ENCODE results near the gene VAV2.
A peak's percentile ranks its signal among the peaks of the same experiment; 100 is the strongest.

VAV2 gene

GRCh38 chr9:133735931-133736330 is 256.2 kb downstream of the VAV2 start:
- DNase-seq, result no peak

- DNase-seq, result no peak
Measured at GRCh38 chr9:133735415-133735775, 256.7 kb downstream of the VAV2 start.

DNA sequence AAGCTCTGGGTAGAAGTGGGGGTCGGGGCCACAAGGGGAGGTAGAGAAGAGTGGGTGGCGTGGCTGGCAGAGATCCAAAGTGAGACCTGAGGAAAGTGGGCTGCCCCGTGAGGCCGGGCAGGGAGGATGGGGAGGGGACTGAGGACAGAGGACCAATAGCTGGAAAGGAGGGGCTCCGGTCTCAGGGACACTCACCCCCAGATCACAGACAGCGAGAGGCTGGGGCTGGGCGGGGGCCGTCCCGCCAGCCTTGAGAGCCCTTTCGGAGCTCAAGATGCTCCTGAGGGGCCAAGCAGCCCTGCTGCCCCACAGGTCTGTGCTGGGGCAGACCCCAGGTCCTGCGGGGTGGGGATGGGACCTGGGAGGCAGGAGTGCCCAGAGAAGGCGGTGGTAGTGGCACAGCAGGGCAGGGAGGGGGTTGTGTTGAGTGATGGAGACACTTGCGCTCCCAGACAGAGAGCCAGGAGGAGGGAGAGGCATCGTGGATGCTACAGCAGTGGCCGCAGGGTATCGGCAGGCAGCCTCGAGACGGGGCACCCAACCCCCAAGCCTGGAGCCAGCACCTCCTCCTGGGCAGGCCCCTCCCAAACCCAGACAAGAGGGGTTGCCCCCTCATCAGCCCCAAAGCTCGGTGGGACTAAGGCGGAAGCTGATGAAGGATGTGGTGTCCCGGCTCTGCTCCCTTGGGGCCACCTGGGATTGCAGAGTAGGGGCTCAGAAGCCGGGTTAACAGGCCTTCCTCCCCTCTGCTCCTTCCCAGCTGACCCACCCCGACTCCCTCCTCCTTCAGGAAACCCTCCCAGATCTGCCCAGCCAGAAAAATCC is 257.3 kb downstream of the VAV2 start:
- no peak for DNase-seq

DNA sequence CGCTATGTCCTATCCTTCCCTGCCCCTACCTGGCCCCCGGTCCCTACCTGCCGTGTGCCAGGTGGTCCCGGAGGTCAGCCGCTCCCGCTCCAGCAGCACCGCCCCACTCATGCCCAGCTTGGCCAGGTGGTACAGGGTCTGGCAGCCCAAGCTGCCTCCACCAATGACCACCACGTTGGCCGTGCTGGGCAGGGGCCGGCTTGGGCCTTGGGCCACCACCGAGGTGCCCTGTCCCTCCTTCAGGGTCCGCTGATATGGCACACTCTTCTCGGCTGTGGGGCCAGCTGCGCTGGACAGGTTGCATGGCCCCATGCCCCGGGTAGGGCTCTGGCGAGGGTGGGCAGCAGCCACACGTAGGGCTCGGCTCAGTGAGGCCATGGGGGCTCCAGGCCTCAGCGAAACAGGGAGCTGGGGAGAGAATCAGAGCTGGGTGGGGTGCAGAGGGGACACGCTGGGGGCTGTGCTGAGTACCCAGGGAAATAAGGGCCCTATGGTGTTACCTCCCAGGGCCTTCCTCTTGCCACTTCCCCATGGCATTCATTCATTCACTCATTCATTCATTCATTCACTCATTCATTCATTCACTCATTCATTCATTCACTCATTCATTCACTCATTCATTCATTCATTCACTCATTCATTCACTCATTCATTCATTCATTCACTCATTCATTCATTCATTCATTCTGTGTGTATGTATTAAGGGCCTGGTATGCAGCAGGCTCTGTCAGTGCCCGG is 258.2 kb downstream of the VAV2 start:
- no peak for DNase-seq

DNA sequence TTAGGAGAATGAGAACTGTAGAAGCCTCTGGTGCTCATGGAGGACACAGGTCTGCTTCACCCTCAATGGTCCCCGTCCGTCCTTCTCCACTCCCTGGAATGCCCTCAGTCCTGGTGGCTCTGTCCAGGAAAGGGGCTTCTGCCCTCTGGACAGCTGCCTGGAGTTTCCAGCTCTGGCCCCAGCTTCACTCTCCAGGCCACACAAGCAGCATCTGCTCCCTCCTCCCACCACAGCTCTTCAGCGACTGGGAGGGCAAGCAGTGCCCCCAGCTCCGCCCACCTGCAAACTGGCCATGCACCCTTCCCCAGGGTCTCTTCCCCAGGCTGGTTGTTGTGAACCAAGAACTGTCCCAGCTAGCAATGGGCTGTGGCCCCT is 258.7 kb downstream of the VAV2 start:
- DNase-seq, result no peak

DNA sequence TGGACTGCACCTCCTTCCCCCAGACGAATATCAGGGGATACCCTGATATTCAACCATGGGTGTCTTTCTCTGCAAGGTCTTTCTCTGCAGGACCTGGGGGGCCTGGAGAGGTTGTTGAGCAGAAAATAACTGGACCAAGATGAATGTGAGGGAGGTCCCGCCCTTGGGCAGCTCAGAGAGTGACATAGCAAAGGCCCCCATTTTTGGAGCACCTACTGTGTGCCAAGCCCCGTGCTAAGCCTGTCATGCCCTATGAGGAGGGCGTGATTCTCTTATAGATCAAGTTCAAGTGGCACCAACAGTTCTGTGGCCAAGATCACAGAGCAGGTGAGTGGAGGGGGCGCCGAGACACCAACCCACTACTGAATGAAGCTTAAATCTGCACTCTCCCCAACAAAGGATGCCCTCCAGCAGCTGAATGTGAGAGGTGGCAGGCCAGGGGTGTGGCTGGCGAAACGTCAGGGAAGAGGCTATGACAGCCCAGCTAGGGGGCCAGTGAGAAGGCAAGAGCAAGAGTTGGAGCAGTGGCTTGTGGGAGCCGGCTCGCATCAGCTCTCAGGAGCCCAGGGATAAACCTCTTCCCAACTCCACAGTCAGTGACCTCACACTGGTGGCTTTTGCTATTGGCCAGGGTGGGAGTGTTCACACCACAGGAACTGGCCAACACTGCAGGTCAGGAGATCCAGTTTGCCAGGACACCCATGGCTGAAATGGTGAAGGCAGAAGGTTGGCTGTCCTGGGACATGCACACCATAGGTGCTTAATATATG is 259.3 kb downstream of the VAV2 start:
- no peak for DNase-seq

GRCh38 chr9:133731876-133732638 is 260.1 kb downstream of the VAV2 start:
- DNase-seq, result no peak

- DNase-seq, result no peak
Measured at GRCh38 chr9:133730994-133731715, 261.0 kb downstream of the VAV2 start.

DNA sequence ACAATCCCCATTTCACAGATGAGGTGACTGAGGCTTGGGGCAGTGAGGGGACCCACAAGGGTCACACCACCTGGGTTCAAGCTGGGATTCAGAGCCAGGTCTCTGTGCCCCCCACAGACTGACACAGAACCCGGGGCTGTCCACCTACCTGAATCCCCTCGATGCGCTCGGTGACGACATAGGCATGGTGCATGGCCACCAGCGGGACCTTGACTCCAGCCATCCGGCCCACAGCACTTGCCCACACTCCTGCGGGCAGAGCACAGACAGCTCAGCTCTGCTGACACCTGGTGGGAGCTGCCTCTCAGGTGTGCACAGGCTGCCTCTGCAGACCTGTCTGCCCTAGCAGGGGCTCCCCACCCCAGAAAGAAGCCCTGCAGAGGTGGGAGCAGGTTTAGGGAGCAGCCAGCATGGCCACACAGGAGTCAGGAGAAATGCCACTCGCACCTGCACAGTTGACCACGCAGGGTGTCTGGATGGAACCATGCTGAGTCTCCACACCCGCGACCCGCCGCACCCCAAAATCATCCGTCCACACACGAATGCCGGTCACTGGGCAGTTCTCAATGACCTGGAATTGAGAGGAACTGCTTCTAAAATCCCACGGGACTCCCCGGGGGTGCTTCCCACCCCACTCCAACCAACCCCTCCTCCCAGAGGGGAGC is 262.4 kb downstream of the VAV2 start:
- DNase-seq, result no peak

GRCh38 chr9:133728856-133729616 is 263.1 kb downstream of the VAV2 start:
- no peak for DNase-seq

GRCh38 chr9:133727876-133728441 is 264.2 kb downstream of the VAV2 start:
- no peak for DNase-seq

- DNase-seq, result no peak
Measured at GRCh38 chr9:133727277-133727875, 264.7 kb downstream of the VAV2 start.

DNA sequence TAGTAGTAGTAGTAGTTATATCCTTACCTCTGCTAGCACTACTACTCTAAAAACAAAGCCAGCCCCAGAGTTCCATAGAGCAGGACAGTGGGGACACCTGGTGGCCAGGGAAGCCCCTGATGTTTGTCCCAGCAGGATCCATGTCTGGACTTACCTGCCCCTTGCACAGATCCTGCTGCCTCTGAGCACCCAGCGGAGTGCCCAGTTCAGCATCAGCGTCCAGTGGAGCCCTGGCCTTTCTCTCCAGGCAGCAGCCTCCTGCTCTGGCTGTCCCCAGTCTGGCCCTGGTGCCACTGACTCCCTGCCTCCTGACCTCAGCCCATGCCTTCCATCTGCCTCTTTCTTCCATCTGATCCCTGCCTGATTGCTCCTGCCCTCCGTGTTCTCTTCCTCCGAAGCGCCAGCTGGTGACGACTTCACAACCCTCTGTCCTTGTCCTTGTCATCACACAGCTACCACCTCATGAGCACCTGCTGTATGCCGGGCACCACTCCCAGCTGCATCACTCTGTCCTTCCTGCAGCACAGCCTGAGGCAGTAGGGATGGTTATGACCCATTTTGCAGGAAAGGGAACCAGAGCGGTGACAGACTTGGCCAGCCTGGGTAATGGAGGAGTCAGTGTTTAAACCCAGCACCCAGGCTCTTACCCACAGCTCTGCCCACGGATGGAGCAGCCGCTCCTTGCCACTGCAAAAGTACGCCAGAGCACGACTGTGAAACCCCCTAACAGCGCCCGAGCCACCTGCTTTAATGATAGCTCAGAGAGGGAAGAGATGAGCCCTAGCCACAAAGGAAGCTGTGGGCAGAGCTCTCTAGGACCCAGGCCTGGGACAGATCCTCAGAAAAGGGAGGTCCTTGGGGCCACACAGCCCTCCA is 265.5 kb downstream of the VAV2 start:
- DNase-seq, result peak; percentile 10 to 21

DNA sequence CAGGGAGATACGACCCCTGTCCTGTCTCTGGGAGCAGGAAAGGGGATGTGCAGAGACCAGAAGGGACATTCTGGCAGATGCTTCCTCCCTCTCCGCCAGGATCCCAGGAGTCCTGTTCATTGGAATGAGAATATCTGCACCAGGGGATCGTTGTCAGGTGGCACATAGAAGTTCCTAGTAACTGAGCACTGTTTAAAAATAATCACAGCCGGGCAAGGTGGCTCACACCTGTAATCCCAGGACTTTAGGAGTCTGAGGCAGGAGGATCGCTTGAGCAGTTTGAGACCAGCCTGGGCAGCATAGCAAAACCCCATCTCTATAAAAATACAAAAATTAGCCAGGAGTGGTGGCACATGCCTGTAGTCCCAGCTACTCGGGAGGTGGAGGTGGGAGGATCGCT is 266.2 kb downstream of the VAV2 start:
- no peak for DNase-seq

DNA sequence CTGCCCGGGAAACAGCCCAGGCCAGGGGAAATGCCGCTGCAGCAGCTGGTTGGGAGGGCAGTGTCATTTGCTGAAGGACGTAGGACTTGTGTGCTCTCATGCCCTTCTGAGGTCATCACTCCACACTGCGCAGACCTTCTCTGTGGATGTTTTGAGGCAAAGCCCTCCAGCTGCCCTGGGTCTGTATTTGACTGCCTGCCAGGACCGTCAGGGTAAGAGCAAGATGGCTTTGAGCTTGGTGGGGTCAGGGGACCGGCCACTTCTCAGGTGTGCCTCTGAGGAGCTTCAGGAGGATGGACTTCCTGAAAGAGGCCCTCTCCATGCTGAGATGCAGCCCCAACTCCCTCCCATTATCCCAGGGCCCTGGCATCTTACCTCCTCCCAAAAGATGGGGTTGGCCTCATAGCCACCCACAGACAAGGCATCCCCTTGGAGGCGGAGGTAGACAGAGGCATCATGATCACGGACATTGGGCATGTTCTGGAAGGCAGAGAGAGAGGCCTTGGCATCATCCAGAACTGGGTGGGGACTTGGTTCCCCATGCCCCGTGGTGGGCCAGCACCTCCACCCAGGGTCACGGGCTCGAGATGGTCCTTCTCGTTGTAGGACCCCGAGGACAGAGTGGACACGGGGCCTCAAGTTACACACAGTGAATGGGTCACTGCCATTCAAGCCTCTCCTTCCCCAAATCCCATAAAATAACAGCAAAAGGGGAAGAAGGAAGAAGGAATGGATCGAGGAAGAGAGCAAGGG is 273.4 kb downstream of the VAV2 start:
- DNase-seq, result no peak

GRCh38 chr9:133717113-133718031 is 274.8 kb downstream of the VAV2 start:
- no peak for DNase-seq

DNA sequence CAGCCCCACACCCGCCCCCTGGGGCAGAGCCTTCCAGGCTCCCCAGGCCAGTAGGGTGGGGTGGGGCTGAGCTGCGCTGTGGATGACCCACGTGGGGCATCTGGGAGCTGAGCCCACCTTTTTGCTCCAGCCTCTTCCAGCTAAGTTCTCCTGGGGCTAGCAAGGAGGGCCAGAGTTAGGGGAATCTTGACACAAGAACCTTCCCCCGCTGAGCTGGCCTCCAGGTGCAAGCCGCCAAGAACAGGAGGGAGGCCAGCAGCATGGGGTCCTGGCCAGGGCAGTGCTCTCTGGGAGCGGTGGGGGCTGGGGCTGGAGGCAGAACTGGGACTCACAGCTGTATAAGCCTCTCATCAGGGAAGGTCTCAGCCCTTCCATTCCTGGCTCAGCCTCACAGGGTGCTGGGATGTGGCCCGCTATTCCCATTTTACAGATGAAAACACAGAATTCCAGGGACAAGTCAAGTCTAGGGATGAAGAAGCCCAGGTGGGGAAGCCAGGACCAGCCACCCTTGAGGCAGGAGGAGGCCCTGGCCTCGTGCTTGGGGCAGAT is 275.5 kb downstream of the VAV2 start:
- DNase-seq, result no peak

Data from AML-193 (cell line).